G401.6 (cell line): ENCODE data around the gene MIPOL1.
"Not testable (repeated sequence)": the region's sequence is repeated elsewhere in the genome, so short reads cannot be mapped to it uniquely, and the experiment has no call there.

Experiments
- FAIRE-seq: peaks from 2 replicates; lab custom pipeline; 2012; peaks lifted over from hg19 to GRCh38; lab: Jason Lieb, UNC

Gene MIPOL1

GRCh38 chr14:37551119-37551518 lies 353.4 kb downstream of the MIPOL1 start:
- peak; percentile 25 for FAIRE-seq

DNA sequence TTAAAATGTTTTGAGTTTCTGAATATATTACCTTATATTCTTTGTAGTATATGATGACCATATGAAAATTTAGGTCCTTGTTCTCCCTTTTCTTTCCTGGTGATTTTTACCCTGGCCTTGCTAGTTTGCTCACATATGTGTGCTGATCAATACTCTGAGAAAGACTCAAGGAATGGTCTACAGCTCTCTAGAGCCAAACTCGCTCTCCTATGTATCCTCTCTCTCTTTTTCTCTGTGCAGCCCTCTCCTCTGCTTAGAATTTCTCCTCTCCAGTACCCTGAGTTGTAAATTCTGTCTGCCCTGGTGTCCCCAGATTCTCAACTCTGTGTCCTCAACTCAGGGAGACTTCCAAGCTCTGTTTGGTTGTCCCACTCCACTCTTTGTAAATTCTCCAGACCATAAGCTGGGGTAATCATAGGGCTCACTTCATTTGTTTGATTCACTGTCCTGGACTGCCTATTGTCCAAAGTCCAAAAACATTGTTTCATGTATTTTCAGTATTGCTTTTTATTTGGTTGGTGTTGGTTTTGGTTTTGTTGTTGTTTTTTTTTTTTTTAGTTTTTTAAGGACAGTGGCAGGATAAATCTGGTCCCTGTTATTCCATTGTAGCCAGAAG lies 356.3 kb downstream of the MIPOL1 start:
- FAIRE-seq: no peak

DNA sequence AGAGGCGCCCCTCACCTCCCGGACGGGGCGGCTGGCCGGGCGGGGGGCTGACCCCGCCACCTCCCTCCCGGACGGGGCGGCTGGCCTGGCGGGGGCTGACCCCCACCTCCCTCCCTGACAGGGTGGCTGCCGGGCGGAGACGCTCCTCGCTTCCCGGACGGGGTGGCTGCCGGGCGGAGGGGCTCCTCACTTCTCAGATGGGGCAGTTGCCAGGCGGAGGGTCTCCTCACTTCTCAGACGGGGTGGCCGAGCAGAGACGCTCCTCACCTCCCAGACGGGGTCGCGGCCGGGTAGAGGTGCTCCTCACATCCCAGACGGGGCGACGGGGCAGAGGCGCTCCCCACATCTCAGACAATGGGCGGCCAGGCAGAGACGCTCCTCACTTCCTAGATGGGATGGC lies 357.9 kb downstream of the MIPOL1 start:
- FAIRE-seq: not testable (repeated sequence)

DNA sequence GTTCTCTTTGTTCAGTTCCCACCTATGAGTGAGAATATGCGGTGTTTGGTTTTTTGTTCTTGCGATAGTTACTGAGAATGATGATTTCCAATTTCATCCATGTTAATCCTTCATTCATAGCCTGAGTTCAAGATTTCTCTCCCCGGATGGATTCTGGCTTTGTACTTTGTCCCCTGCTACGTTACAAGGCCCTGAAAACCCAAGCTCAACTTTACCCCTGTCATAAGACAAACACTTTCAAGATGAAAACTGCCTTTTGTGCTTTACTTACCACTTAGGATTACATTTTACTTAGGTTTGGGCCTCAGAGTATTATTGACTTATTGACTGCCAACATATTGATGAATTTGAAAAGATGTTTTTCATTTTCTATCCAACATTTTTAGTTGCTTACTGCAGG lies 361.0 kb downstream of the MIPOL1 start:
- no peak for FAIRE-seq

- FAIRE-seq: no peak
These were observed 361.6 kb downstream of the MIPOL1 start for GRCh38 chr14:37559386-37559785.

GRCh38 chr14:37563189-37563588 lies 365.5 kb downstream of the MIPOL1 start:
- no peak for FAIRE-seq

- FAIRE-seq: no peak
These were observed 367.8 kb downstream of the MIPOL1 start for GRCh38 chr14:37565550-37565949.

GRCh38 chr14:37566811-37567371 lies 369.2 kb downstream of the MIPOL1 start:
- no peak for FAIRE-seq

DNA sequence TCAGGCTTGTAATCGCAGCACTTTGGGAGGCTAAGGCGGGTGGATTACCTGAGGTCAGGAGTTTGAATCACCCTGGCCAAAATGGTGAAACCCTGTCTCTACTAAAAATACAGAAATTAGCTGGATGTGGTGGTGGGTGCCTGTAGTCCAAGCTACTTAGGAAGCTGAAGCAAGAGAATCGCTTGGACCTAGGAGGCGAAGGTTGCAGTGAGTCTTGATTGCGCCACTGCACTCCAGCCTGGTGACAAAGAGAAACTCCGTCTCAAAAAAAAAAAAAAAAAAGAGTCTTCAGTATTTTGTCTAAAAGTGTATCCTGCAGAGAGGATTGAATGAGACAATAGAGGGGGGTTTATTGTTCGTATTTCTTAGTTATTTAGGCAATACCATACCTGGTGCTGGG lies 372.0 kb downstream of the MIPOL1 start:
- no peak for FAIRE-seq

- FAIRE-seq: no peak
These were observed 373.7 kb downstream of the MIPOL1 start for GRCh38 chr14:37571391-37571790.

DNA sequence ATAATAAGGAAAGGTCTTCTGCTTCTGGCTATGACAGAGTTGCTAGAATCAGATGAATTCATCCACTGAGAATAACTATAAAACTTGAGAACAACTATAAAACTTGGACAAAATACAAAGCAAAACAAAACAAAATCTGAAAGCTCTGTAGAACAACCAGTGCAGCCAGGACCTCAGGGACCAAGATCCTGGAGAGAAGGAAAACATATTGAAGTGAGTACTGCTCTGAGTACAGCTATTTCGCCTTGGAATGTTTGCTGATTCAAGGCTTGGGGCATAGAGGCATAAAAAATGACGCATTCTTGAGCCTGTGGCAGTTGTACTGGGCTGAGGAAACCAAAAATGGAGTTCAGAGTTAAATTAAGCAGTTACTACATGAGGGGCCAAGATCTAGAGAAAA lies 375.6 kb downstream of the MIPOL1 start:
- FAIRE-seq: no peak

DNA sequence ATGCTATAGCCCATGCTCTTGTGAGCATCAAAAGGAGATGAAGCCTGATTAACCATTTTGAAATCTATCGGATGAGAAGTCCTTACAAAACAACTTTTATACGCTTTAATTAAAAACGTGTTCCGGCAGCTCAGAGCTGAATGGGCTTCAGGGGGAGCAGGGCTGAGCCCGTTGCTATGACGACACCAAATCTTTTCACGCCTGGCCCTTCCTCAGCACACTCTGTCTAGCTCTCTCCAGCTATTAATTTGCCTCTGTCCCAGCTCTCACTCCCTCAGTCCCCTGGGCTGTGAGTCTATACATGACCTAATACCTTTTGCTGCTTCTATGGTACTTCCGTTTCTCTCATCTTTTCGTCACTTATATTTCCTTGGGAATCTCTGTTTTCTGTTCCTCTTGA lies 381.5 kb downstream of the MIPOL1 start:
- no peak for FAIRE-seq

DNA sequence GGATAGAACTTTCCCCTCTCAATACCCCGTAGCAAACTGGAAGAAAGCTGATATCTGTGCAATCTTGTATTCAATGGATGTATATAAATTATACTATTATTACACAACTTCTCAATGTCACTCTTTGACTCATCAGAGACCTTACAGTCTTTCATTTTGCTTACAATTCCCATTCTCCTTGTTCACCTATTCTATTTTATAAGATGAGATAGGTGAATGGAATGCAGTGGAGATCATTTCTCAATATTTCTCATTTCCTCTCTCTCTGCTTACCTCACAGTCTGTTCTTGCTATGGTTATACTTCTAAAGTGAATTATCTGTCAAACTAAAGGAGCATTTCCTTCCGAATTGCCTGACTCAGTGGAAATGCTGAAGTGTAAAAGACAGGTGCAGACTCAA lies 382.4 kb downstream of the MIPOL1 start:
- no peak for FAIRE-seq

GRCh38 chr14:37583358-37584210 lies 385.8 kb downstream of the MIPOL1 start:
- FAIRE-seq: no peak

GRCh38 chr14:37584211-37585100 lies 386.7 kb downstream of the MIPOL1 start:
- FAIRE-seq: no peak

DNA sequence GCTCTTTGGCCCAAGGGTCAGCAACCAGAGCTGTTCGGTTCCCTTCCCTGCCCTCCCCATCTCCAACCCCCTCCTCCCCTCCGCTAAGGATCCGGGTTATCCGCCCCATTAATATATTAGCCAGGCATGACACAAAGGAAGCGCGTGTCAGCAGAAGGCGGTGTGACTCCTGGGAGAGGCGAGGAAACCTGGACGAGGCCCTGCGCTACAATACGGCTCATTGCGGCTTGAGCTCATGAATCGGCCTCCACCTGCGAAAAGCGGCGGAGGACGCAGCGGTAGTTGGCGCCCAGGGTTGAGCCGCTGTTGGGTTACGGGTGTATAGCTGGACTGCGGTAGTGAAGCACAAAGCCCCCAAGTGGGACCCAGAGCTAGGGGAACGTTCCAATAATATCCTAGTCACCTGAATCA lies 387.4 kb downstream of the MIPOL1 start:
- FAIRE-seq: no peak

GRCh38 chr14:37585971-37586796 lies 388.4 kb downstream of the MIPOL1 start:
- FAIRE-seq: peak; percentile 69

DNA sequence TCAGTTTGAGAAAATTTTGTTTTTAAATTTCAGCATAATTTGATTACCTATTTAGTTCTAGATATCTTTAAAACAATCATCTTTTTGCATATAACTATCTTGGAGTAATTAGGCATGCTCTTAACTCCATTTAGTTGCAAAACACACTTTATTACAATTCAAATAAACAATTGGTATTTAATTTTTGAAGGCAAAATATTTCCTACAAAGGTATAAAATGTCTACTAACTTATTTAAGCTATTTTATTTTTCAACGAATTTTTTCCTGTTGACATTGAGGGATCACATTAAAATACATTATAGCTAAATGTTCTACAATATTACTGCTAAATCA lies 389.0 kb downstream of the MIPOL1 start:
- no peak for FAIRE-seq

- no peak for FAIRE-seq
These were observed 389.5 kb downstream of the MIPOL1 start for GRCh38 chr14:37587131-37587803.

DNA sequence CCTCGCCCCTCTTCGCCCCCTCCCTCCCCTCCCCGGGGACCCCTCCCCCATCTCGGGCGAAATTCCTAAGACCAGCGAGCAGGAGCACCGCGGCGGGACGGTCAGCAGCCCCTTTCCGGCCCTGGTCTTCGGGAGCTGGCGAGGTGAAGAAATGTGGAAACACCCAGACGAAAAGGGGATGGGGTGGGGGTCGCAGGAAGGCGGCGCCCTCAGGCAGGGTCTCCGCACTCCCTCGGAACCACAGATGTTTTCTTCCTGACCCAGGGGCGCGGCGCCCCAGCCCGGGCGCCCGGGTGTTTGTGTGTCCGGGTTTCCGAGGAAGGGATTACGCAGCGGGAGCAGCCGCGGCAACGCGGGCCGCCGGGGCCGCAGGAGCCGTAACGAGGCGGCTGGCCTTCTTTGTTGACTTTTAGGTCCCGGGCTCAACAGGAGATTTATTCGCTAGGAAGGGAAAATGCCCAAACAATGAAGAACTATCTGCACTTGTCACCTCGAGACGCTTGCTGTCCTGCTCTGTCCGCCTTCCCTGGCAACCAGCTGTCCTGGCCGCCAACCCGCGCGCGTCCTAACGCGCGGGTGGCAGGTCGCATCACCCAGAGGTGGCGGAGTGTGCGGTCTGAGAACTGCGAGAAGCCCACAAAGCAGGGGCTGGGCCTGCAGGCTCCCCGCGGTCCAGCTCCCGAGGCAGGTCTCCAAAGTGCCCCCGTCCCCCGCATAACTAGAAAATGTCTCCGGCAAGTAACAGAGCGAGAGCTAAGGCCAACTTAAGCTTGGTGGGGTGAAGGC lies 390.3 kb downstream of the MIPOL1 start:
- FAIRE-seq: no peak

DNA sequence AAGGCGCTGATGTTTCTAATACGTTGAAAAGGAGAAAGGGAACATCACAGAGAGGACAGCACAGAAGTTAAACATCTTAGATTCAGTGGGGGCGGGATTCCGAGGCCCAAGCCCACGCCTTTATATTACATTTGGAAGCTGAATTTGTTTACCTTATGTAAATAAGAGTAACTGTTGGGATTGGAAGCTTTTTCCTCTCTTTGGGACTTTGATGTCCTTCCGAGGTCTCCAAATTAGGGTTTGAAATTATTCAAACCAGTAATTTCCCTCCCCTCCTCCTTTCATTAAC lies 390.9 kb downstream of the MIPOL1 start:
- no peak for FAIRE-seq
